RPMI8226 (cell line): Measurements from ENCODE around the gene NEIL1.
A peak's percentile ranks its signal among the peaks of the same experiment; 100 is the strongest.
"Not testable (repeated sequence)": the region's sequence is repeated elsewhere in the genome, so short reads cannot be mapped to it uniquely, and the experiment has no call there.

ENCODE experiments used
- DNase-seq: peaks from one replicate; pipeline ENCODE4 v3.0.0-alpha.2; 2015

The NEIL1 gene, protein sequence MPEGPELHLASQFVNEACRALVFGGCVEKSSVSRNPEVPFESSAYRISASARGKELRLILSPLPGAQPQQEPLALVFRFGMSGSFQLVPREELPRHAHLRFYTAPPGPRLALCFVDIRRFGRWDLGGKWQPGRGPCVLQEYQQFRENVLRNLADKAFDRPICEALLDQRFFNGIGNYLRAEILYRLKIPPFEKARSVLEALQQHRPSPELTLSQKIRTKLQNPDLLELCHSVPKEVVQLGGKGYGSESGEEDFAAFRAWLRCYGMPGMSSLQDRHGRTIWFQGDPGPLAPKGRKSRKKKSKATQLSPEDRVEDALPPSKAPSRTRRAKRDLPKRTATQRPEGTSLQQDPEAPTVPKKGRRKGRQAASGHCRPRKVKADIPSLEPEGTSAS

GRCh38 chr15:75346796-75347221 lies at the start of gene NEIL1:
NEIL1 (plus strand) TSS chr15:75347039; CDS start chr15:75348906, 1,867 bp downstream.
- no peak for DNase-seq

DNA sequence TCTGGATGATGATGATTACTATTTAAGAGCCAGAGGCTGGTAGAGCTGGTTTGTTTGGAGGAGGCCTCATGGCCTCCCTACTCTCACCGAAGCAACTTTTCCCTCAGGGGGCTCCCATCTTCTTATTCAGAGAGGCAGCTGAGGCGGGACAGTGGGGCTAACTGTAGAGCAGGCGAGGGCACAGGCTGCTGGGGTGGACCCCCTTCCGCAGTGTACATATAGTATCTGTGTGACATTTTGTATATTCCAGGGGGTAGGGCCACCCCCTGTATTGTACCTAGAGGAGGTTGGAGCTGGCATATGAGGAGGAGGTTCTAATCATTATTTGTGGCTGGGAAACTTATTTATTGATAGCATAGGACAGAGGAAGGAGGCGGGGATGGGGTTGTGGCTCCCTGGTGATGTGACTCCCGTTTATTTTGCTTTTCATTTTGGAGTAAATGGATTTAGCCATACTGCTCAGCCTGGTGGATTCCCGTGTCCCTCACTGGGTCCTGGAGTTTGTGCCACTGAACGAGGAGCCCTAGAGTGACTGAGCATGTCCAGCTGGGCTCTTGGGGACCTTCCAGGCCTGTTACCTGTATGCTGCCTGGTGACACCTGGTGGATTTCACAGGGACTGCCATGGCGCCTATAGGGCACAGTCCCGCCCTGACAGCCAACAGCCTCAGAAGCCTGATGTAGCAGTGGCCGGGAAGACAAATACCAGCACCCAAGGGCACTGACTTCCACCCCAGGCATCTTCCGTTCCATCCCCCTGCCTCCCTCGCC lies 48.1 kb upstream of the NEIL1 start:
- DNase-seq, result not testable (repeated sequence)

- not testable (repeated sequence) for DNase-seq
Measured at GRCh38 chr15:75299311-75299688, 47.5 kb upstream of the NEIL1 start.

GRCh38 chr15:75300026-75300425 lies 46.8 kb upstream of the NEIL1 start:
- not testable (repeated sequence) for DNase-seq

DNA sequence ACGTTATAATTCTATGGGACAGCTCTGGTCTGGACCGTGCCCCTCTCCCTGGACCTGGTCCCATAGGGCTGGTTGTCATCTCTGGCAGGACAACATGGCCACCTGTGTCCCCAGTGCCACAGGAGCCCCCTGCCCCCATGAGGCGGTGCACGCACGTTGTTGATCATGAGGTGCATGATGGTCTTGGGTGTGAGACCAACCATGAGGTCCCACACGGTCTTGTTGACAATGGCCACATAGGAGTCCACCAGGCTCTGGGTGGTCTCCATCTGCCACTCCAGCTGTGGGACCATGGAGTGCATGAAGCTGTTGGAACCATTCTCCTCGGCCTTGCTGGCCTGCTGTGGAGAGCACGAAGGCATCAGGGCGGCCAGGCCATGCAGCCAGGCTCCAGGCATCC lies 44.5 kb upstream of the NEIL1 start:
- DNase-seq, result no peak

DNA sequence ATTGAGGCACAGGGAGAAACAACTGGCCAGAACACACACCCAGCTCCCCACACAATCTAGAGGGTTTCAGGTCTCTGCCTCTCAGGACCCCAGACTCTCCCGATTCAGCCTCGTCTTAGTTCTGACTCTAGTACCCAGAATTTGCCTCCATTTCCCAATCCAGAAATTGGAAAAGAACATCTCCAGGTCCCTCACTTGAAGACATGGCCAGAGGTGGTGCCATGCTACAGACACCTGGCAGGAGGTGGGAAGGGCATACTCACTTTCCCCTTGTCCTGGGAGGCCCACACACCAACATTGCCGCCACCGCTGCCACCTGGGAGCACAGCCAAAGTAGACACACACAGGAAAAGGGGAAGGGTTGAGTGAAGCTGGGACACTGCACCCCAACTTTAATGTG lies 44.1 kb upstream of the NEIL1 start:
- not testable (repeated sequence) for DNase-seq

GRCh38 chr15:75306188-75306587 lies 40.7 kb upstream of the NEIL1 start:
- no peak for DNase-seq

DNA sequence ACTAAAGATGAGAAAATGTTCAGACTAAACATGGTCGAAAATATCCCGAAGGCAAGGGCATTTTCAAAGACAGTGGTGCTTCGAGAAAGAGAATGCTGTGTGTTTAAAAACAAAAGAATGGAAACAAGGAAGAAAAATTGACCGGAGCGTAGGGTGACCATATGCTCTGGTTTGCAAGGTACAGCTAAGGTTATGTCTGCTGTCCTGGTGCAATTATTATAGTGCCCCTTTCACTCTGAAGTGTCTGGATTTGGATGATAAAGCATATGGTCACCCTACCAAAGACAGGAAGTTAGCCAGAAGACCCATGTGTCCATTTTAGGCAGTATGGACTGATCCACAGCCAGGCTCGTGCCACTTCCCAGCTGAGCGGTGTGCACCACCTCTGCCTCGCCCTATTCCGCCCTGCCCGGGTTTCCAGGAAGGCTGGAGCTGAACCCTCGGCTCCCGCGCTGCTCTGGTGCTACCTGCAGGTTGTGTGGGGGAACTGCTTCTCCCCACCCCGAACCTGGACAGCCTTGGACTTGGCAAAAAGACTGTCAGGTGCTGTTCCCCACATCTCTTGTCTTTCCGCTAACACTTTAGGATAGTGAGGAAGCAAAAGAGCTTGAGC lies 39.0 kb upstream of the NEIL1 start:
- peak; percentile 81 for DNase-seq

GRCh38 chr15:75309711-75310110 lies 37.1 kb upstream of the NEIL1 start:
- no peak for DNase-seq

- DNase-seq, result not testable (repeated sequence)
Measured at GRCh38 chr15:75312548-75312947, 34.3 kb upstream of the NEIL1 start.

DNA sequence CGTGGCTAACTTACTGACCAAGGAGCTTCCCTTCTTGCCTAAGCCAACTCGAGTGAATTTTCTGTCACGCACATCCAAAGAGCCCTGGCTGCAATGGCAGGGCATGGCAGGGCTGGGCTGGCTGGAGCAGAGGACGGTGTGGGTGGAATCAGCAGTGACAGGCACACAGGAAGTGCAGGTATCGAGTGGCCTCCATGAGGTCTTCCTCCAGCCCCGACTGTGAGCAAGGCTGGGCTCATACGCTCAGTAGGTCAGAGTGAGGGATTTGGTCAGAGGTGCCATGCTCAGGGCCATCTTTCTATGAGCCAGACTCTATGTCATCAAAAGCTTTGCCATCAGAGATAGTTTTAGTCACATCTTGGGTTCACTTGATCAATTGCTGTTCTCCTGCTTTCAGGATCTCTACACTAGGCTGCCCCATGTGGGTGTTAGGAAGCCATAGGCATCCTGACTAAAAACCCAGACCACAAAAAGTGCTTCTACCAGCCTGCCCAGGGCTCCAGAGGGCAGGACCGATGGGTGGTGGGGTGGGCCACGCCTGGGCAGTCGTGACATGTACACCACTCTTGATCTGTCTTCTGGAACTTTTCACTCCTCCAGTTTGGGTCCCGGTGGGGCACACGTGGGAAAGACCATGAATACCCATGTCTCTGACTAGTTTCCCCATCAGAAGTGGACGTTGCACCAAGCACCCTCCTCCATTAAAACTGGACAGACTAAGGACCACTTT lies 33.6 kb upstream of the NEIL1 start:
- DNase-seq, result no peak

- no peak for DNase-seq
Measured at GRCh38 chr15:75314552-75315290, 32.1 kb upstream of the NEIL1 start.

DNA sequence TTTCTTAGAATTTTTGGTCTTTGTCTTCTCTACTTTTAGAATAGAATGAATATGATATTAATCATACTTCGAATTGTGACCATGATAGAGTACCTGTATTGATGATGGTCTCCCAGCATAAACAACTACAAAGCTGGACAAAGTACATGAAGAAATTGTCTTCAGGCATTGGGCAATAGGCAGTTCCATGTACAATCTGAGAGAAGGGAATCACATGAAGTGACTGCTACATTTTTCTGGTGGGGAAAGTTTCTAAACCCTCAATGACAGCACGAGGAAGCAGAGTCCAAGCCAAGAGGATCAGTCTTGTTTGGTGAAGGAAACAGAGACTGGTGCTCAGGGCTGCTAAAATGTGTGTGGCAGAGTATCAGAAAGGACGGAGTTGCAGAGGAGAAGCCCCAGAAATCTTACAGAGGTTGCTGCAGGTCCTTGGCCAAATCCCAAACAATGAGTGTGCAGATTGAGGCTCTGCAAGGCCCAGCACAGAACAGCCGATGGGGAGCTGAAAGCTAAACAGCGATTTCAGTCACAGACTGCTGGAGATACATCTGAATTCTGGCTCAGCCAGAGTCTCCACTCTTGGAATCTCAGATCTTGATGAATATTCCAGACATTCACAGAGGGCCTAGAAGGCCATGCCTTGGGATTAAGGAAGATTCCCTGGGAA lies 27.5 kb upstream of the NEIL1 start:
- not testable (repeated sequence) for DNase-seq

GRCh38 chr15:75321711-75322110 lies 25.1 kb upstream of the NEIL1 start:
- DNase-seq, result no peak

DNA sequence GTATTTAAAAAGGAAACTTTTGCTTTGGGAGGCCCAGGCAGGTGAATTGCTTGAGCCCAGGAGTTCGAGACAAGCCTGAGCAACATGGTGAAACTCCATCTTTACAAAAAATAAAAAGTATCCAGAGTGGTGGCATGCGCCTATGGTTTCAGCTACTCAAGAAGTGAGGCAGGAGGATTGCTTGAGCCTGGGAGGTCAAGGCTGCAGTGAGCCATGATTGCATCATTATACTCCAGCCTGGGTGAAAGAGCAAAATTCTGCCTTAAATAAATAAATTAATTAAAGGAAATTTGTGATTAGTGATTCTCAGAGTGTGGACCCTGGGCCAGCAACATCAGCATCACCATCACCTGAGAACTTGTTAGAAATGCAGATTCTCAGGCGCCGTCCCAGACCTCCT lies 20.9 kb upstream of the NEIL1 start:
- no peak for DNase-seq

GRCh38 chr15:75327005-75327404 lies 19.8 kb upstream of the NEIL1 start:
- no peak for DNase-seq

- no peak for DNase-seq
Measured at GRCh38 chr15:75327491-75327890, 19.3 kb upstream of the NEIL1 start.

DNA sequence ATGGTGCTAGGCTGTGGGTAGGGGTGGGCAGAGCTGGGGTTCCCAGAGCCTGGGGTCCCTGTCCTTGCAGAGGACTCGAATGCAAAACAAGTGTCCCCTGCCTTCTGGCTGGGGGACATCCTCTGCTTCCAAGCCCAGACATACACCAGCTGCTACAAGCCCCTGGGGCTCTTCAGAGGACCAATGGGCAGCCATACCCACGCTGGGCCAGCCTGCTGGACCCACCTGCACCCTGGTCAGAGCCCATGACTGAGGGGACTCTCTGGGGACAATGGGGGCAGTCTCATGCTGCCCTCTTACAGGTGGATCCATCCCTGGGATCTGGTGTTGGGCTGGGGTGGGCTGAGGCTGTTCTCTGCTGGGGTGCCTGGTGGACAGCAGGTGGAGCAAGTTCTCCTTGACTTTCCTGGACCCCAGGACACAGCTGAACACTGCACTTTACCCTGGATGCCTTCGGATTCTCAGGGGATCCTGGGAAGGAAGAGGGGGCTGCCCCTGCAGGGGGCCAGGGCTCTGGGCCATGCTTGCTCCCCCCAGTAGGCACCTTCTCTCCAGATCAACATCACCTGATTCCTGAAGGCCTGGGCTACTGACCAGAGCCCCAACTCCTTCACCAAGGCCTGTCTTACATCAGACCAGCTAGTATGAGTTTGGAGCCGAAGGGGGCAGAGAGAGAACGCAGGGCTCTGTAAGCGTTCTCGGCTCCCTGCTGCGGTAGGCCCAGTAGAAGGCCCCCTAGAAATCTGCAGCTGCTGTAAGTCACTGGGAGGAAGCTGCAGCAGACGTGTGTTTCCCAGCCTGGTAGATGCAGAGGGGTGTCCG lies 18.1 kb upstream of the NEIL1 start:
- DNase-seq, result no peak

- DNase-seq, result no peak
Measured at GRCh38 chr15:75329571-75329970, 17.3 kb upstream of the NEIL1 start.

DNA sequence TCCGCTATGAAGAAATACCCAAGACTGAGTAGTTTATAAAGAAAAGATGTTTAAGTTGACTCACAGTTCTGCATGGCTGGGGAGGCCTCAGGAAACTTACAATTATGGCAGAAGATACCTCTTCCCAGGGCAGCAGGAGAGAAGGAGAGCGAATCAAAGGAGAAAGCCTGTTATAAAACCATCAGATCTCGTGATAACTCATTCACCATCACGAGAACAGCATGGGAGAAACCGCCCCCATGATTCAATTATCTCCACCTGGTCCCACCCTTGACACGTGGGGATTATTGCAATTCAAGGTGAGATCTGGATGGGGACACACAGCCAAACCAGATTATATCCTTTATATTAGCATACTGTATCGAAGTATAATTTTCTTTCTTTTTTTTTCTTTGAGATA lies 14.7 kb upstream of the NEIL1 start:
- not testable (repeated sequence) for DNase-seq
